B cell (primary cell): ENCODE results near the gene CCBE1.

ENCODE experiments used
- CTCF ChIP-seq: fragments of 200-600 bp; IDR thresholded peaks from one replicate; pipeline ENCODE4 v1.8.0; 2022; ENCODE audit warnings: antibody characterized with exemption, mild to moderate bottlenecking
- EZH2 ChIP-seq: IDR thresholded peaks from 2 replicates; pipeline ENCODE4 v1.6.1; 2012; ENCODE audit warnings: borderline replicate concordance, low read depth, mild to moderate bottlenecking, moderate library complexity, low read length; ENCODE audit not compliant: insufficient read depth, poor library complexity, severe bottlenecking

- TF ChIP-seq CTCF = no peak
- TF ChIP-seq EZH2 = no peak
These were observed 7.5 kb downstream of the CCBE1 start for GRCh38 chr18:59689756-59690155.
